ENCODE results near the gene SARNP. TPM values are rescaled to one million over a fixed set of nuclear protein-coding genes. Genes with fewer than 3 reads are reported as not detected.

The SARNP gene
- polyA plus RNA-seq, 2 of the 4 experiments (the other 2 are of a cell fraction) = 123 to 198 TPM

- Histone ChIP-seq H3K4me3 (no peak overlapping the region), H3K4me2 (no peak overlapping the region), H3K27ac (no peak overlapping the region), H3K4me1 (no peaks in the 10 kb centered on the region), H3K9me3 (0 out of 3 replicates have a peak, but pooled peaks cover 2% of the 10 kb centered on the region)
- ChIA-PET POLR2A (no interaction called here), CTCF (interaction anchor here (1.2 to 14.4 kb wide), 4 partner anchors 8 to 261 kb away, joined by 3 to 137 read pairs (median 4); no protein-coding TSS in a partner anchor)
- ATAC-seq (peak in 1 of 2 experiments; percentile 22; a peak in 1 of 6 replicates), DNase-seq (ENCODE audit: low read depth in 1 of 2, low spot score in 1 of 2) (no peak), FAIRE-seq (no peak)
- TF ChIP-seq, protein P1, sequence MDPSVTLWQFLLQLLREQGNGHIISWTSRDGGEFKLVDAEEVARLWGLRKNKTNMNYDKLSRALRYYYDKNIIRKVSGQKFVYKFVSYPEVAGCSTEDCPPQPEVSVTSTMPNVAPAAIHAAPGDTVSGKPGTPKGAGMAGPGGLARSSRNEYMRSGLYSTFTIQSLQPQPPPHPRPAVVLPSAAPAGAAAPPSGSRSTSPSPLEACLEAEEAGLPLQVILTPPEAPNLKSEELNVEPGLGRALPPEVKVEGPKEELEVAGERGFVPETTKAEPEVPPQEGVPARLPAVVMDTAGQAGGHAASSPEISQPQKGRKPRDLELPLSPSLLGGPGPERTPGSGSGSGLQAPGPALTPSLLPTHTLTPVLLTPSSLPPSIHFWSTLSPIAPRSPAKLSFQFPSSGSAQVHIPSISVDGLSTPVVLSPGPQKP (IDR thresholded peaks at IDR 0.05; ENCODE audit: low read depth, low read length) = no peak
- TF ChIP-seq RFX5 (IDR thresholded peaks at IDR 0.05) = no peak
- WGBS (ENCODE audit: missing lambda C conversion rate) = 75% methylated on average over 2 of the region's 2 CpGs
Observed at GRCh38 chr12:55757701-55758100, 59.8 kb downstream of the SARNP start.

DNA sequence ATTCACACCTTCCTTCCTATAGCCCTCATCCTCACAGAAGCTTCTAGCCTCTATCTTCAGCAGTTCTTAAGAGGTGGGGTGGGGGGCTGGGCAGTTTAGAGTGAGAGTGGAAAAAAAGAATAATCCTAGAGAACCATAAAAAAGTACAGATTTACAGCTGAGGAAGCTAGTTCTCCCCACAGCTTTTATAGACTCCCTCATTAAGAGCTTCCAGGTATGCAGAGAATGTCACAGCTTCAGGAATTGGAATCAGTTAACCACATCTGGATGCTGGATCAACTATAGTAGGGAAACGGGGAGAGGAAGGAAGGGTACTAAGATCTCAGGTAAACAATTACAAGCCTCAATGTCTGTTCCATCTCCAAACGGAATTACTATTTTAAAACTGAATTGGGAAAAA lies 62.3 kb downstream of the SARNP start:
- Histone ChIP-seq H3K4me3 (no peak overlapping the region), H3K4me1 (no peaks in the 10 kb centered on the region), H3K4me2 (no peak overlapping the region), H3K9me3 (0 out of 3 replicates have a peak, but pooled peaks cover 2% of the 10 kb centered on the region), H3K27ac (no peak overlapping the region)
- no peak for TF ChIP-seq ZNF302 (CRISPR knock-in tag; IDR thresholded peaks at IDR 0.05)
- no peak for TF ChIP-seq HMGXB4 (CRISPR knock-in tag; IDR thresholded peaks at IDR 0.05; ENCODE audit: borderline replicate concordance)
- no peak for TF ChIP-seq CEBPB (IDR thresholded peaks at IDR 0.05)
- TF ChIP-seq, protein P2, sequence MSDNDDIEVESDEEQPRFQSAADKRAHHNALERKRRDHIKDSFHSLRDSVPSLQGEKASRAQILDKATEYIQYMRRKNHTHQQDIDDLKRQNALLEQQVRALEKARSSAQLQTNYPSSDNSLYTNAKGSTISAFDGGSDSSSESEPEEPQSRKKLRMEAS (IDR thresholded peaks at IDR 0.05) = no peak
- TF ChIP-seq, protein P1 (IDR thresholded peaks at IDR 0.05; ENCODE audit: low read depth, low read length) = no peak
- TF ChIP-seq JUN (IDR thresholded peaks at IDR 0.05) = no peak
- TF ChIP-seq NFE2L2 (conservative IDR thresholded peaks at IDR 0.05; ENCODE audit: low read length) = no peak
- POLR2A ChIA-PET = no interaction called here
- FAIRE-seq (no peak), ATAC-seq (no peak), DNase-seq (ENCODE audit: low read depth in 1 of 2, low spot score in 1 of 2) (no peak)
- WGBS (ENCODE audit: missing lambda C conversion rate) = 69% methylated on average over 2 of the region's 2 CpGs
- CTCF ChIA-PET = interaction anchor here (0.6 to 14.4 kb wide), 3 partner anchors 8 to 41 kb away, joined by 3 to 137 read pairs (median 3); no protein-coding TSS in a partner anchor

GRCh38 chr12:55748230-55748993 lies 69.1 kb downstream of the SARNP start:
- TF ChIP-seq KDM1A (IDR thresholded peaks at IDR 0.05; ENCODE audit: low read depth) = no peak
- no peak for TF ChIP-seq USF2 (IDR thresholded peaks at IDR 0.05)
- no peak for TF ChIP-seq KDM5A (IDR thresholded peaks at IDR 0.05)
- TF ChIP-seq HOXA7 (CRISPR knock-in tag; IDR thresholded peaks at IDR 0.05) = no peak
- H3K4me2 ChIP-seq = no peak overlapping the region
- FAIRE-seq (no peak), ATAC-seq (no peak), DNase-seq (ENCODE audit: low read depth in 1 of 2, low spot score in 1 of 2) (no peak)
- H3K4me3 ChIP-seq = no peak overlapping the region
- H3K9me3 ChIP-seq = no peaks in the 10 kb centered on the region
- ChIA-PET CTCF (interaction anchor here (0.6 to 14.4 kb wide), 7 partner anchors 11 to 324 kb away, joined by 3 to 137 read pairs (median 3); partner anchors contain the start of gene PYM1), POLR2A (no interaction called here)
- H3K27ac ChIP-seq = no peak overlapping the region
- peaks cover 20% of the 10 kb centered on the region; the same call in 2 of the 3 replicates for H3K4me1 ChIP-seq
- 93% methylated on average over 18 of the region's 18 CpGs for WGBS (ENCODE audit: missing lambda C conversion rate)

- ATAC-seq (no peak), DNase-seq (ENCODE audit: low read depth in 1 of 2, low spot score in 1 of 2) (no peak), FAIRE-seq (no peak)
- H3K9me3 ChIP-seq = no peaks in the 10 kb centered on the region
- H3K4me3 ChIP-seq = no peak overlapping the region
- CTCF ChIA-PET = interaction anchor here (0.6 to 14.4 kb wide), 8 partner anchors 8 to 181 kb away, joined by 3 to 137 read pairs (median 3); partner anchors contain the start of genes ORMDL2, PYM1 and SARNP
- H3K4me1 ChIP-seq = peaks cover 24% of the 10 kb centered on the region; the same call in 2 of the 3 replicates
- no peak overlapping the region for H3K4me2 ChIP-seq
- POLR2A ChIA-PET = no interaction called here
- no peak overlapping the region for H3K27ac ChIP-seq
- TF ChIP-seq NFE2L2 (conservative IDR thresholded peaks at IDR 0.05; ENCODE audit: low read length) (no peak), NR3C1 (IDR thresholded peaks at IDR 0.05) (no peak), BCL3 (IDR thresholded peaks at IDR 0.05) (no peak), TFCP2L1 (CRISPR knock-in tag; IDR thresholded peaks at IDR 0.05) (no peak), MAFK (IDR thresholded peaks at IDR 0.05; ENCODE audit: partially characterized antibody) (no peak), HEYL (CRISPR knock-in tag; IDR thresholded peaks at IDR 0.05) (no peak), HDAC2 (IDR thresholded peaks at IDR 0.05) (no peak), FOXS1 (CRISPR knock-in tag; IDR thresholded peaks at IDR 0.05) (no peak), ZC3H11A (IDR thresholded peaks at IDR 0.05) (no peak), RNF2 (IDR thresholded peaks at IDR 0.05; ENCODE audit: borderline replicate concordance, low read depth) (no peak), RFX5 (IDR thresholded peaks at IDR 0.05) (no peak), NPAS2 (CRISPR knock-in tag; IDR thresholded peaks at IDR 0.05; ENCODE audit: borderline replicate concordance) (no peak)
- TF ChIP-seq, protein P3, sequence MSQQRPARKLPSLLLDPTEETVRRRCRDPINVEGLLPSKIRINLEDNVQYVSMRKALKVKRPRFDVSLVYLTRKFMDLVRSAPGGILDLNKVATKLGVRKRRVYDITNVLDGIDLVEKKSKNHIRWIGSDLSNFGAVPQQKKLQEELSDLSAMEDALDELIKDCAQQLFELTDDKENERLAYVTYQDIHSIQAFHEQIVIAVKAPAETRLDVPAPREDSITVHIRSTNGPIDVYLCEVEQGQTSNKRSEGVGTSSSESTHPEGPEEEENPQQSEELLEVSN (IDR thresholded peaks at IDR 0.05; ENCODE audit: borderline replicate concordance, low read depth) = no peak
Observed at GRCh38 chr12:55746913-55747231, 70.7 kb downstream of the SARNP start.
